Astrocyte (in vitro differentiated cells and primary cell): Measurements from ENCODE around the gene NPLOC4. TPM values are rescaled to one million over a fixed set of nuclear protein-coding genes. Genes with fewer than 3 reads are reported as not detected.

Experiments used
- DNase-seq: peaks from one replicate; pipeline ENCODE4 v3.0.0-alpha.2; 2010; ENCODE audit warnings: low read depth
- FAIRE-seq: peaks from 2 replicates; lab custom pipeline; 2011; peaks lifted over from hg19 to GRCh38; lab: Jason Lieb, UNC
- H2AFZ ChIP-seq: 2 replicates; pipeline ENCODE4 v1.6.0; 2012; ENCODE audit warnings: low read depth, low read length, inconsistent platforms
- H3K27ac ChIP-seq: 2 replicates; pipeline ENCODE4 v1.5.1; 2011; ENCODE audit warnings: low read depth, low read length, inconsistent platforms
- H3K27me3 ChIP-seq: 2 replicates; pipeline ENCODE4 v1.6.0; 2011; ENCODE audit warnings: low read length, inconsistent platforms; ENCODE audit not compliant: insufficient read depth
- H3K36me3 ChIP-seq: 2 replicates; pipeline ENCODE4 v1.5.1; 2011; ENCODE audit warnings: low read length, inconsistent platforms; ENCODE audit not compliant: insufficient read depth
- H3K4me1 ChIP-seq: 2 replicates; pipeline ENCODE4 v1.5.1; 2011; ENCODE audit warnings: low read length, inconsistent platforms; ENCODE audit not compliant: insufficient read depth
- H3K4me2 ChIP-seq: 2 replicates; pipeline ENCODE4 v1.6.0; 2012; ENCODE audit warnings: low read length, inconsistent platforms
- H3K4me3 ChIP-seq: 2 replicates; pipeline ENCODE4 v1.5.1; 2011; ENCODE audit warnings: low read depth, mild to moderate bottlenecking, low read length, inconsistent platforms; ENCODE audit not compliant: insufficient read depth
- H3K79me2 ChIP-seq: 2 replicates; pipeline ENCODE4 v1.6.0; 2012; ENCODE audit warnings: mild to moderate bottlenecking, low read length, inconsistent platforms; ENCODE audit not compliant: insufficient read depth
- H3K9ac ChIP-seq: 2 replicates; pipeline ENCODE4 v1.6.0; 2012; ENCODE audit warnings: mild to moderate bottlenecking, low read length, inconsistent platforms
- H3K9me3 ChIP-seq: 2 replicates; pipeline ENCODE4 v1.5.1; 2012; ENCODE audit warnings: low read depth, mild to moderate bottlenecking, low read length, inconsistent platforms; ENCODE audit not compliant: insufficient read depth
- H4K20me1 ChIP-seq: 2 replicates; pipeline ENCODE4 v1.6.0; 2012; ENCODE audit warnings: low read length, inconsistent platforms; ENCODE audit not compliant: insufficient read depth
- H3K27ac Mint-ChIP-seq: one replicate; pipeline ENCODE4 v1.8.0; 2021; ENCODE audit warnings: mild to moderate bottlenecking, mixed read lengths; ENCODE audit not compliant: unreplicated experiment
- H3K27me3 Mint-ChIP-seq: one replicate; pipeline ENCODE4 v1.8.0; 2021; ENCODE audit warnings: low read depth, mixed read lengths; ENCODE audit not compliant: unreplicated experiment
- H3K36me3 Mint-ChIP-seq: one replicate; pipeline ENCODE4 v1.8.0; 2021; ENCODE audit warnings: low read depth, mixed read lengths; ENCODE audit not compliant: unreplicated experiment
- H3K4me1 Mint-ChIP-seq: one replicate; pipeline ENCODE4 v1.8.0; 2021; ENCODE audit warnings: low read depth, mixed read lengths; ENCODE audit not compliant: unreplicated experiment
- H3K4me3 Mint-ChIP-seq: one replicate; pipeline ENCODE4 v1.8.0; 2021; ENCODE audit warnings: mild to moderate bottlenecking, moderate library complexity, mixed read lengths; ENCODE audit not compliant: unreplicated experiment
- H3K9me3 Mint-ChIP-seq: one replicate; pipeline ENCODE4 v1.8.0; 2021; ENCODE audit warnings: mild to moderate bottlenecking, mixed read lengths; ENCODE audit not compliant: unreplicated experiment
- CTCF ChIP-seq: IDR thresholded peaks from 2 replicates; pipeline ENCODE4 v1.5.1; 2011; ENCODE audit warnings: low read depth, mild to moderate bottlenecking, inconsistent platforms, low read length, moderate library complexity; ENCODE audit not compliant: insufficient read depth
- EZH2 ChIP-seq: IDR thresholded peaks from 2 replicates; pipeline ENCODE4 v1.6.1; 2012; ENCODE audit warnings: mild to moderate bottlenecking, low read length, inconsistent platforms; ENCODE audit not compliant: insufficient read depth
- total RNA-seq: library from RNA; stranded (reverse); gene quantifications from 2 replicates; pipeline ENCODE4 v1.2.1, GENCODE V29; 2021

The NPLOC4 gene
- total RNA-seq, 1 donor from 2014 or later = 125 TPM

GRCh38 chr17:81529437-81529803 lies 107.5 kb downstream of the NPLOC4 start:
- TF ChIP-seq CTCF (no peak), EZH2 (no peak)

GRCh38 chr17:81528651-81529436 lies 108.1 kb downstream of the NPLOC4 start:
- H3K9ac ChIP-seq = no peak overlapping the region
- H3K9me3 ChIP-seq = no peaks in the 10 kb centered on the region
- TF ChIP-seq CTCF (no peak), EZH2 (no peak)
- H3K4me1 ChIP-seq = peaks cover 3% of the 10 kb centered on the region
- H3K27ac ChIP-seq = no peak overlapping the region
- H3K79me2 ChIP-seq = no peaks in the 10 kb centered on the region
- H3K27me3 ChIP-seq = peaks cover 7% of the 10 kb centered on the region
- no peak for DNase-seq
- H3K4me3 ChIP-seq = no peak overlapping the region
- H3K4me2 ChIP-seq = no peak overlapping the region
- Mint-ChIP-seq H3K27me3 (no peaks in the 10 kb centered on the region), H3K4me3 (no peak overlapping the region), H3K9me3 (no peaks in the 10 kb centered on the region), H3K4me1 (no peaks in the 10 kb centered on the region), H3K36me3 (peaks cover 3% of the 10 kb centered on the region), H3K27ac (no peak overlapping the region)
- no peak for FAIRE-seq
- H3K36me3 ChIP-seq = no peaks in the 10 kb centered on the region
- H4K20me1 ChIP-seq = peaks cover 4% of the 10 kb centered on the region
- H2AFZ ChIP-seq = no peak overlapping the region

More at GRCh38 chr17:81529437-81529803, 107.5 kb downstream of the NPLOC4 start:
- Histone ChIP-seq H3K27me3 (peaks cover 7% of the 10 kb centered on the region), H3K36me3 (no peaks in the 10 kb centered on the region), H3K79me2 (no peaks in the 10 kb centered on the region), H3K27ac (no peak overlapping the region), H3K4me1 (peaks cover 3% of the 10 kb centered on the region), H3K4me3 (no peak overlapping the region), H4K20me1 (peaks cover 3% of the 10 kb centered on the region), H3K9me3 (no peaks in the 10 kb centered on the region), H2AFZ (no peak overlapping the region), H3K4me2 (no peak overlapping the region), H3K9ac (no peak overlapping the region)
- no peaks in the 10 kb centered on the region for H3K27me3 Mint-ChIP-seq
- DNase-seq (no peak), FAIRE-seq (no peak)
- H3K27ac Mint-ChIP-seq = no peak overlapping the region
- no peaks in the 10 kb centered on the region for H3K4me1 Mint-ChIP-seq
- no peaks in the 10 kb centered on the region for H3K9me3 Mint-ChIP-seq
- H3K4me3 Mint-ChIP-seq = no peak overlapping the region
- H3K36me3 Mint-ChIP-seq = peaks cover 3% of the 10 kb centered on the region

- Mint-ChIP-seq H3K4me1 (no peaks in the 10 kb centered on the region), H3K27me3 (no peaks in the 10 kb centered on the region), H3K9me3 (no peaks in the 10 kb centered on the region), H3K27ac (no peak overlapping the region), H3K4me3 (no peak overlapping the region), H3K36me3 (peaks cover 2% of the 10 kb centered on the region)
- peaks cover 7% of the 10 kb centered on the region for H3K27me3 ChIP-seq
- no peak overlapping the region for H3K4me3 ChIP-seq
- TF ChIP-seq EZH2 = no peak
- TF ChIP-seq CTCF = no peak
- no peaks in the 10 kb centered on the region for H3K9me3 ChIP-seq
- H3K36me3 ChIP-seq = no peaks in the 10 kb centered on the region
- no peaks in the 10 kb centered on the region for H3K79me2 ChIP-seq
- H4K20me1 ChIP-seq = peaks cover 9% of the 10 kb centered on the region
- FAIRE-seq (no peak), DNase-seq (no peak)
- H3K4me2 ChIP-seq = no peak overlapping the region
- H3K9ac ChIP-seq = no peak overlapping the region
- H3K27ac ChIP-seq = no peak overlapping the region
- H3K4me1 ChIP-seq = peaks cover 8% of the 10 kb centered on the region
- no peak overlapping the region for H2AFZ ChIP-seq
Measured at GRCh38 chr17:81528384-81528650, 108.6 kb downstream of the NPLOC4 start.
